DOHH2 (cell line): ENCODE results near the gene ZBTB7C.

Experiments
- H3F3A ChIP-seq: fragments of 200-600 bp; sonication (generic), shearing (Covaris generic); 2 replicates; pipeline ENCODE4 v1.6.0; 2016; ENCODE audit warnings: antibody characterized with exemption, mild to moderate bottlenecking; ENCODE audit not compliant: control insufficient read depth, insufficient read depth
- H3K27ac ChIP-seq: fragments of 200-600 bp; sonication (generic); 2 replicates; pipeline ENCODE4 v1.5.1; 2014; ENCODE audit warnings: low read depth, mild to moderate bottlenecking, low read length, moderate library complexity
- H3K27me3 ChIP-seq: fragments of 200-600 bp; sonication (generic); 2 replicates; pipeline ENCODE4 v1.6.1; 2014; ENCODE audit warnings: mild to moderate bottlenecking, low read length, mixed read lengths; ENCODE audit not compliant: control insufficient read depth
- H3K36me3 ChIP-seq: fragments of 200-600 bp; sonication (generic); 2 replicates; pipeline ENCODE4 v1.6.1; 2014; ENCODE audit warnings: mild to moderate bottlenecking, low read length, moderate library complexity, mixed read lengths; ENCODE audit not compliant: control insufficient read depth
- H3K4me1 ChIP-seq: fragments of 200-600 bp; sonication (generic); 2 replicates; pipeline ENCODE4 v1.6.1; 2014; ENCODE audit warnings: mild to moderate bottlenecking, low read length, mixed read lengths; ENCODE audit not compliant: control insufficient read depth
- H3K4me2 ChIP-seq: fragments of 200-600 bp; sonication (generic); 2 replicates; pipeline ENCODE4 v1.6.0; 2014; ENCODE audit warnings: mild to moderate bottlenecking, low read length, moderate library complexity
- H3K4me3 ChIP-seq: fragments of 200-600 bp; sonication (generic); 2 replicates; pipeline ENCODE4 v1.5.1; 2014; ENCODE audit warnings: mild to moderate bottlenecking, low read length, mixed read lengths
- H3K79me2 ChIP-seq: fragments of 200-600 bp; sonication (generic); 2 replicates; pipeline ENCODE4 v1.6.1; 2014; ENCODE audit warnings: mild to moderate bottlenecking, low read length, mixed read lengths; ENCODE audit not compliant: control insufficient read depth
- H3K9me2 ChIP-seq: fragments of 200-600 bp; sonication (generic); replicated peaks from 2 replicates; pipeline ENCODE4 v1.6.1; 2014; ENCODE audit warnings: mild to moderate bottlenecking, low read length, mixed read lengths; ENCODE audit not compliant: control insufficient read depth
- H3K9me3 ChIP-seq: fragments of 200-600 bp; sonication (generic); 2 replicates; pipeline ENCODE4 v1.6.1; 2014; ENCODE audit warnings: antibody characterized with exemption, low read length, mixed read lengths; ENCODE audit not compliant: control insufficient read depth, insufficient read depth
- H4K20me1 ChIP-seq: fragments of 200-600 bp; sonication (generic); 2 replicates; pipeline ENCODE4 v1.6.0; 2014; ENCODE audit warnings: low read depth, mild to moderate bottlenecking, antibody characterized with exemption, low read length, moderate library complexity; ENCODE audit not compliant: control insufficient read depth, insufficient read depth
- EZH2phosphoT487 ChIP-seq: fragments of 200-600 bp; sonication (generic); IDR thresholded peaks from 2 replicates; pipeline ENCODE4 v1.6.1; 2017; ENCODE audit warnings: borderline replicate concordance, mild to moderate bottlenecking, antibody characterized with exemption, low read length, moderate library complexity, mixed read lengths
- TF ChIP-seq, protein P1 (sequence below): fragments of 200-600 bp; sonication (generic); IDR thresholded peaks from one replicate; pipeline ENCODE4 v1.5.1; 2014; ENCODE audit warnings: antibody characterized with exemption, mild to moderate bottlenecking, low read depth, low read length; ENCODE audit not compliant: poor library complexity, severe bottlenecking

The ZBTB7C gene

GRCh38 chr18:48019557-48020325 is 389.4 kb downstream of the ZBTB7C start:
- Histone ChIP-seq H3K4me2 (no peak overlapping the region), H3K36me3 (no peaks in the 10 kb centered on the region)

GRCh38 chr18:48018851-48019250 is 390.3 kb downstream of the ZBTB7C start:
- H3K27ac ChIP-seq: no peak overlapping the region
- no peak overlapping the region for H3K4me2 ChIP-seq
- H3K4me3 ChIP-seq: no peak overlapping the region
- H3K9me3 ChIP-seq: no peaks in the 10 kb centered on the region
- no peaks in the 10 kb centered on the region for H3K79me2 ChIP-seq
- no peaks in the 10 kb centered on the region for H3K36me3 ChIP-seq
- H3K9me2 ChIP-seq: no peaks in the 10 kb centered on the region
- no peaks in the 10 kb centered on the region for H4K20me1 ChIP-seq
- peaks cover 25% of the 10 kb centered on the region for H3K27me3 ChIP-seq
- peaks cover 3% of the 10 kb centered on the region; the same call in 1 of the 2 replicates for H3K4me1 ChIP-seq
- no peak for TF ChIP-seq EZH2phosphoT487
- TF ChIP-seq, protein P1, sequence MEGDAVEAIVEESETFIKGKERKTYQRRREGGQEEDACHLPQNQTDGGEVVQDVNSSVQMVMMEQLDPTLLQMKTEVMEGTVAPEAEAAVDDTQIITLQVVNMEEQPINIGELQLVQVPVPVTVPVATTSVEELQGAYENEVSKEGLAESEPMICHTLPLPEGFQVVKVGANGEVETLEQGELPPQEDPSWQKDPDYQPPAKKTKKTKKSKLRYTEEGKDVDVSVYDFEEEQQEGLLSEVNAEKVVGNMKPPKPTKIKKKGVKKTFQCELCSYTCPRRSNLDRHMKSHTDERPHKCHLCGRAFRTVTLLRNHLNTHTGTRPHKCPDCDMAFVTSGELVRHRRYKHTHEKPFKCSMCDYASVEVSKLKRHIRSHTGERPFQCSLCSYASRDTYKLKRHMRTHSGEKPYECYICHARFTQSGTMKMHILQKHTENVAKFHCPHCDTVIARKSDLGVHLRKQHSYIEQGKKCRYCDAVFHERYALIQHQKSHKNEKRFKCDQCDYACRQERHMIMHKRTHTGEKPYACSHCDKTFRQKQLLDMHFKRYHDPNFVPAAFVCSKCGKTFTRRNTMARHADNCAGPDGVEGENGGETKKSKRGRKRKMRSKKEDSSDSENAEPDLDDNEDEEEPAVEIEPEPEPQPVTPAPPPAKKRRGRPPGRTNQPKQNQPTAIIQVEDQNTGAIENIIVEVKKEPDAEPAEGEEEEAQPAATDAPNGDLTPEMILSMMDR: no peak
- no peaks in the 10 kb centered on the region for H3F3A ChIP-seq

More at GRCh38 chr18:48019557-48020325, 389.4 kb downstream of the ZBTB7C start:
- Histone ChIP-seq H3F3A (no peaks in the 10 kb centered on the region), H3K4me3 (no peak overlapping the region), H3K9me3 (no peaks in the 10 kb centered on the region), H3K9me2 (no peaks in the 10 kb centered on the region), H3K27ac (no peak overlapping the region), H3K27me3 (peaks cover 22% of the 10 kb centered on the region), H3K4me1 (peaks cover 3% of the 10 kb centered on the region; the same call in 1 of the 2 replicates), H4K20me1 (no peaks in the 10 kb centered on the region), H3K79me2 (no peaks in the 10 kb centered on the region)
- TF ChIP-seq, protein P1: no peak
- no peak for TF ChIP-seq EZH2phosphoT487

DNA sequence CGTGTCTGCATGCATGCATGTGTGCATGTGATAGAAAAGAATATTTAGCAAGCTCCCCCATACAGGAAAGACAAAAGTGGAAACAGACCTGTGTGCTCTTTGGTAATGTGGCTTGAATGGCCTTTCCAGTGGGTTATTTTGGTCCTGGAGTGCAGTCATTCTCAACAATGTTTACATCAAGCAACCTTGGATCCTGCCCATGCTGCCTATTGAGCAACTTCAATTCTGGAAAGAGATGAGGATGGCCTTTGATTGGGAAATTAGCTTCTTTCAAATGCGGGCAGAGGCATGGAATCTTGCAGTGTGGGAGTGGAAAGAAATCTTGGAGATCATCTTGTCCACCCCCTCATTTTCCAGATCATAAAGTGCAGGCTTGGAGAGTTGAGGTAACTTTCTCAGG is 391.5 kb downstream of the ZBTB7C start:
- Histone ChIP-seq H3K27ac (no peak overlapping the region), H3K36me3 (no peaks in the 10 kb centered on the region), H3K9me3 (no peaks in the 10 kb centered on the region), H3K4me3 (no peak overlapping the region), H3K4me1 (peaks cover 3% of the 10 kb centered on the region; the same call in 1 of the 2 replicates), H3K79me2 (no peaks in the 10 kb centered on the region), H3K9me2 (no peaks in the 10 kb centered on the region), H3K27me3 (peaks cover 29% of the 10 kb centered on the region), H4K20me1 (no peaks in the 10 kb centered on the region), H3F3A (no peaks in the 10 kb centered on the region), H3K4me2 (no peak overlapping the region)
- no peak for TF ChIP-seq EZH2phosphoT487
- TF ChIP-seq, protein P1: no peak
